Stimulated activated CD8-positive, alpha-beta memory T cell treated with anti-CD3 and anti-CD28 coated beads, Interleukin-12 subunit alpha, Interleukin-12 subunit beta, amount 100 ng/mL, for 4 hours (primary cell): Measurements from ENCODE around the gene KHDC4.
A peak's percentile ranks its signal among the peaks of the same experiment; 100 is the strongest.
"Not testable (repeated sequence)": the region's sequence is repeated elsewhere in the genome, so short reads cannot be mapped to it uniquely, and the experiment has no call there.

Source experiments
- DNase-seq: peaks from one replicate; pipeline ENCODE4 v3.0.0-alpha.2; 2020; ENCODE audit warnings: low read depth

KHDC4 gene

DNA sequence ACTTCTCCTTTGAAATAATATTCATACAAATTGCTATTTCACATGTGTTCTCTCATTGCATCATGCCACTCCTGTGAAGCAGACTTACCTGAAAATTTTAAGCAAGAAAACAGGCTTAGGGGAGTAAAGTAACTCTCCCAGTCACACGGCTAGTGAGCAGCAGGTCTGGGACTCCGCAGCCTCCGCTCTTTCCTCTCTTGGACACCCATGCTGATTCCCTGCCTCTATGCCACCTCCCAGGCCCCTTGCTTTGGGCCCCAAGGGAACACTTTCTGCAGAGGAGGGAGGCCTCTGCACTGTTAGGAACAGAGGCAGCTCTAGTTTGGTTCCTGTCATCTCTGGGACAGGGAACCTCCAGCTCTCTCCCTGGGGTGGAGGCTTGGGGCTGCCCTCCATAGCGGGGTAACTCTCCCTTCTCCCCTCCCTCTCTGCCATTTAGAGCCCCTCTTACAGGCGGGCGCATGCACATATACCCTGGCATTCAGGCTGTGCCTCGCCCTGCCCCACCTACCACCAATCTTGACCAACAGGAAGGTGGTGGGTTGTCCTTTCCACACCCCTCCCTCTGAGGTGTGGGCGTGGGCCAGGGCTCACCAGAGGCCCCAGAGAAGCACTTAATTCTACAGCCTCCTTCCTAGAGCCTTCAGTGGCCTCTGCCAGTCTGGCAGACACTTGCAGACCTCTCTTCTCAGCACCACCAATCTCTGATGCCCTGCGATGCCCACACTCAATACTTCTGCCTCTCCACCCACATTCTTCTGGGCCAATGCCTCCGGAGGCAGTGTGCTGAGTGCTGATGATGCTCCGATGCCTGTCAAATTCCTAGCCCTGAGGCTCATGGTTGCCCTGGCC lies 7.0 kb upstream of the KHDC4 start, which contains the start of gene RXFP4:
RXFP4 (plus strand) TSS at position 646 of the 852 bp plus-strand sequence; CDS start at position 718, 72 bp downstream.
- no peak for DNase-seq

DNA sequence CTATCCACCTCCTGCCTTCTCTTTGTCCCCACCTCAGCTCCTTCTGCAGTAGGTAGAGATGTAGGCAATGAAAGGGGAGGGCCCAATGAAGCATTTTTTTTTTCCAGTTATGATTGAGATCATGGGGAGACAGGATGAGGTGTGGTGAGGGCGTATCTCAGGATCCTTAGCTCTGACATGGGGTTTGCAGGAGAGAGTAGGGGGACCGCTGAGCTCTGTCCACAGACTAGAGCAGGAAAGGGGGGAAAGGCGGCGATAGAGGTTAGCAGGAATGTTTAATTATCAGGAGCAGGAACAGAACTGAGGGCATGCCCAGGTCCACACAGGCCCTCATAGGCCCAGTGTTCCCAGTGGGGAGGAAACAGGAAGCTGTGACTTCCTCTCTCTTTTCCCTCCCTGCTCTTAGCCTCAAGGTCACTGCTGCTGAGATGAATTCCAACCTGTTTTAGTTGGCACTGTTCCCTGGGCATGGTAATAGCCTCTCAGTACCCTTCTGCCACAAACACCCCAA lies 6.3 kb upstream of the KHDC4 start:
- DNase-seq: no peak

DNA sequence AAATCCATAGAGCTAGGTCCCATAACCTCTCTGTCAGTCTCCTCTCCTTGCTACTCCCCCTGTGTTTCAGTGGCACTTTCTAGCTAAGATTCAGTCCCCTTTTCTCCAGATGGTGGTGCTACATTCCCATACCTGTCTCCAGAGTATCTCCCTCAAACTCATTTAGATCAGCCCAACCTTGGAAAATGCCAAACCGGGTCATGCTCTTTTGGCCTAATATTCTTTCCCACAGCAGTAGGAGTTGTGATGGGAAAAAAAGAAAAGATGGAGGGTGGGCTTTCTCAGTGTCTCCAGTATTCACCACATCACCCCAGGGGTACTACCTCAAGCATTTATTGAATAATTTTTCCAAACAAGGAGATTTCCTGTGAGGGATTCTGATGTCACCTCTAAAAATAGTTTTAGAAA lies 4.0 kb upstream of the KHDC4 start:
- DNase-seq: no peak

DNA sequence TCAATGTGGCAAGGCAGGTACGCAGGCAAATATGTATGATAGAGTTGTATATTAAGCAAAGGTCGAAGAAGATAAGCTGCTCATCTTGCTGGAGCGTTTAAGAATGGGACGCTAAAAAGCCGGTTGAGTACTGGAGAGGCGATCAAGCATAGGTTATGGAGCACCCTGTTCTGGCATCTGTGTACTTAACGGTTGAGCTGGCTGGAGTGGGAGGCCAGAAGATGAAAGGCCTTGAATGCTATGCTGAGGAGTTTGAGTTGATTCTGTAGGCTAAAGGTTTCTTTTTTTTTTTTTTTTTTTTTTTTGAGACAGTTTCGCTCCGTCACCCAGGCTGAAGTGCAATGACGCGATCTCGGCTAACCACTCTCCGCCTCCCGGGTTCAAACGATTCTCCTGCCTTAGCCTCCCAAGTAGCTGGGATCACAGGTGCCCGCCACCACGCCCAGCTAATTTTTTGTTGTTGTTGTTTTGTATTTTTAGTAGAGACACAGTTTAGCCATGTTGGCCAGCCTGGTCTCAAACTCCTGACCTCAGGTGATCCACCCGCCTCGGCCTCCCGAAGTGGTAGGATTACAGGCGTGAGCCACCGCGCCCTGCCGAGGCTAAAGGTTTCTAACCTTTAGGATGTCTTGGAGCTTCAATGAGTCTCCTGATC lies 850 bp upstream of the KHDC4 start:
- DNase-seq: no peak

DNA sequence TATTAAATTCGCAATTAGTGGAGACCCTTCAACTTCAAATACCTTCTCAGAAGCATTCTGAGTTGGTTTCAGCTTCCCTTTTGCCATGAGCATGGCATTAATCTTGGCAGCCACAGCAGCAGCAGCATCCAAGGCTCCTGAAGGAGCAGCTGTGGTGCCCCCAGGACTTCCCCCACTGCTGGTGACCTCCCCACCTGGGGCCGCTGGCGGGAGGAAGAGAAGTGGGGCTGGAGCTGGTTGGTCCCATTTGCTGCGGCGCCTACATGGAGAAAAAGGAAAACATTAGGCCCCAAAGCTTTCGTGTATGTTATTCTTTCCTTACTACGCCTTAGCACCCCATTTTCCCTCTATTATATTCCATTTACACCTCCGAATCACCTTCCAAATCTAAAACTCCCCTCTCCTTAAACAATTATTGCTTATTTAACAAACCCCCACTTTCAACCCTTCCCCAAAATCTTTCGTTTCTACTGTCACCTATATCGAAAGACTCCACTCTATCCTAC lies 569 bp downstream of the KHDC4 start:
- no peak for DNase-seq

DNA sequence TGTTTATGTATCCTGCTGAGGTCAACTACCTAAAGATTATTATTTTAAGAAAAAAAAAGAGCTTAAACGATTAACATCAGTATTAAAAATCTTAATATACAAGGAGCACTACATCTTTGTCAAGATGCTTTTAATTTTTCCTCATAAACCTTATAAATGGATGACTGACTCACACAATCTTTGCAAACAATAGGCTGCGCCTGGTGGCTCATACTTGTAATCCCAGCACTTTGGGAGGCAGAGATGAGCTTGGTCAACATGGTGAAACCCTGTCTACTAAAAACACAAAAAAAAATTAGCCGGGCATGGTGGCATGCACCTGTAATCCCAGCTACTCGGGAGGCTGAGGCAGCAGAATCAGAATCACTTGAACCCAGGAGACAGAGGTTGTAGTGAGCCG lies 1.7 kb downstream of the KHDC4 start:
- no peak for DNase-seq

DNA sequence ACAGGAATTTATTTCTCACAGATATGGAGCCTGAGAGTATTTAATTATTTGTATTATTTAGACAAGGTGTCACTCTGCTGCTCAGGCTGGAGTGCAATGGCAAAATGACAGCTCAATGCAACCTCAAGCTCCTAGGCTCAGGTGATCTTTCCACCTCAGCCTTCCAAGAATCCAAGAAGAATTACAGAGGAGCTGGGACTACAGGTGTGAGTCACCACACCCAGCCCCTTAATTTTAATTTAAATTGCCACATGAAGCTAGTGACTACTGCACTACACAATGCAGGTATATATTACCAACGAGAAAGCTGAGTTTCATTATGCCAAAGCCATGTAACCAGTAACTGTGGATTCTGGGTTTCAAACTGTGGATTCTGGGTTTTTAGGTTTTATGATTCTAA lies 2.1 kb downstream of the KHDC4 start:
- DNase-seq: no peak

DNA sequence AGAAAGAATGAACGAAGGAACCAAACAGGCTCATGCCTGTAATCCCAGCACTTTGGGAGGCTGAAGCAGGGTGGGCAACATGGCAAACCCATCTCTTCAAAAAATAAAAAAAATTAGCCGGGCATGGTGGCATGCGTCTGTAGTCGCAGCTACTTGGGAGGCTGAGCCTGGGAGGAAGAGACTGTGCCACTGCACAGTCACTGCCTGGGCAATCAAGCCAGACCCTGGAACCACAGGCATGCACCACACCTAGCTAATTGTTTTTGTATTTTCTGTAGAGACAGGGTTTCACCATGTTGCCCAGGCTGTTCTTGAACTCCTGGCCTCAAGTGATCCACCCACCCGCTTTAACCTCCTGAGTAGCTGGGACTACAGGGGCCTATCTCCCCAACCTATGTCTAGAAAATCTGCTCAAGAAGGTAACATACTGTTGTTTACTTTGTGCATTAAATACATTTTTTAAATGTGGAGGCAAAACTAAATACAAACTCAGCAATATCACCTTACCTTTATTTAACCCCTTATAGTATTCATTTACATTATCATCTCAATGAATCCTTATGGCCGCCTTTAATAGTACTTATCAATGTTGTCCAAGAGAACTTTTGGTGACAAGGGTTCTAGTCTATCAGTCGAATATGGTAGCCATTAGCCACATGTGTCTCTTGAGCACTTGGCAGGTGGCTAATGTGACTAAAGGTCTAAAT lies 2.7 kb downstream of the KHDC4 start:
- no peak for DNase-seq

DNA sequence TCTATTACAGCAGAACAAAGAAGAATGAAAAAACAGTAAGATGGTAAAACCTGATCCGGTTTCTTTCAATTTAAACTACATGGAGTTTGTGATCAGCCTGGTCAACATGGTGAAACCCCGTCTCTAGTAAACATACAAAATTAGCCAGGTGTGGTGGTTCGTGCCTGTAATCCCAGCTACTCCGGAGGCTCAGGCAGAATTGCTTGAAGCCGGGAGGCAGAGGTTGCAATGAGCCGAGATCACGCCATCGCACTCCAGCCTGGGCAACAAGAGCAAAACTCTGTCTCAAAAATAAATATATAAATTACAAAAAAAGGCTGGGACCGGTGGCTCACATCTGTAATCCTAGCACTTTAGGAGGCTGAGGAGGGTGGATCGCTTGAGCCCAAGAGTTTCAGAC lies 3.5 kb downstream of the KHDC4 start:
- not testable (repeated sequence) for DNase-seq

DNA sequence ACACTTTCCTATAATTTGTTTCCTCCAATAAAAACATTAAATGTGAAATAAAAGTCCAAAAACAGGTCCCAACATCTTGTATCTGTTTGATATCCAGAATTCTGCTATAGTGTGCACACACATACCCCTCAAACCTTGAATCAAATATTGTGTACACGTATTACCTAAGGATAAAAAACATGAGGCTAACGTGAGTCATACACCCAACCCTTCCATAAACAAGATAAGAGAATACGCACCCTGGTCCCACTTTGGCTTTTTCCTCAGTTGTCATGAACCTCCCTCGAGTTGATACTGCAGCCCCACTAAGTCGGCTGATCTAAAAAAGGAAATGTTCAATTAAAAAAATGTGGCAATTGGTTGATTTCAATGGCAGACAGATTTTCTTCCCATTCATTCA lies 5.2 kb downstream of the KHDC4 start:
- DNase-seq: no peak

DNA sequence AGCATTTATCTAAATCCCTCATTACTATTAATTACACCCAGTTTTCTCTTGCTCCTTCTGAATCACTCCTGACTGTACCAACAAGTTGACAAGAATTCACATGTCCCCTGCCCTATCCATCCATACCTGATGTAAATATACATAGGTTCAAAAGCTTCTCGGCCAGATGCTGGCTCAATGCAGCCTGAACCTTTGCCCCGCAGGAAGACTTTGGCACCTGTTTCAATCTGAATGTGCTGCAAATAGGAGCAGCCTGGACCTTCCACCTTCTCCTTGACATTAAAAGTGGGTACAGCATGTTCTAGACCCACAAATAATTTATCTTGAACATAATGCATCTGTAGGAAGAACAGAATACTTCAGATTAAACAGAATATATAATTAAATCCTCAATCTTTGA lies 8.7 kb downstream of the KHDC4 start:
- no peak for DNase-seq

DNA sequence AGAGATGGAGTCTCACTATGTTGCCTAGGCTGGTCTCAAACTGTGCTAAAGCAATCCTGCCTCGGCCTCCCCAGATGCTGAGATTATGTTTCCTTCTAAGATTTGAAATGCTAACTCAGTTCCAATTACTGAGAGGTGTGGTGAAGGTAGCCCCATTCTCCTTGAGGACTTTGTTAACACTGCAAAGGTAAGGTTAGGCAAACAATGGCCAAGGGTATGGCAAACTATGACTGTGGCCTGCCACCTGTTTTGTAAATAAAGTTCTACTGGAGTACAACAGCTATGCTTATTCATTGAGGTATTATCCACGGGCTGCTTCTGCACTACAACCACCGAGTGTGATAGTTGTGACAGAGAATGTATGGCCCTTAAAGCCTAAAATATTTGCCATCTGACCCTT lies 13.5 kb downstream of the KHDC4 start:
- no peak for DNase-seq

DNA sequence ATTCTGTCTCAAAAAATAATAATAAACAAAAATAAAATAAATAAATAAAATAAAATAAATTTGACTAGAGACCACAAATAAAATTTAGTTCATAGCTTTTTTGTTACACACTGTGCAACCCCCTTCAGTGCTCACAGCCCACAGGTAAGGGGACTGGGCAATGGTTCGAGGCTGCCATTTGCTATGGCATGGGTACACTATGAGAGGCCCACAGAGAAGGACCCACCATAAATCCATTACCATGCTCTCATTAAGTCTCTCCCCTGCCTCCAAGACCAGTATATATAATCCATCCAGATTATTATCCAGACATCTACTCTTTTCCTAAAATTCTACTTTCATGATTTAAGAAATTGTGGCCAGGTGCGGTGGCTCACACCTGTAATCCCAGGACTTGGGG lies 14.4 kb downstream of the KHDC4 start:
- no peak for DNase-seq

DNA sequence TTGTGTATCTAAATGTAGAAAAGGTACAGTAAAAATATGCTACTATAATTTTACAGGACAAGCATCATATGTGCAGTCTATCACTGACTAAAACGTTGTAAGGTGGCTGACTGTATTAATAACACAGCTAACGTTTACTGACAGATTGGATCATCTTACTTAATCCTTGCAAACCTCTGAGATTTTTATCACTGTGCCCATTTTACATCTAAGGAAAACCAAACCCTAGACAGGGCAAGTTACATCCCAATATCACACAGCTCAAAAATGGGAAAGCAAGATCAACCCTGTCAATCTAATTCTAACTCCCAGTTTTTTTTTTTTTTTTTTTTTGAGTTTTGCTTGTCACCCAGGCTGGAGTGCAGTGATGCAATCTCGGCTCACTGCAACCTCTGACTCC lies 15.6 kb downstream of the KHDC4 start:
- no peak for DNase-seq

DNA sequence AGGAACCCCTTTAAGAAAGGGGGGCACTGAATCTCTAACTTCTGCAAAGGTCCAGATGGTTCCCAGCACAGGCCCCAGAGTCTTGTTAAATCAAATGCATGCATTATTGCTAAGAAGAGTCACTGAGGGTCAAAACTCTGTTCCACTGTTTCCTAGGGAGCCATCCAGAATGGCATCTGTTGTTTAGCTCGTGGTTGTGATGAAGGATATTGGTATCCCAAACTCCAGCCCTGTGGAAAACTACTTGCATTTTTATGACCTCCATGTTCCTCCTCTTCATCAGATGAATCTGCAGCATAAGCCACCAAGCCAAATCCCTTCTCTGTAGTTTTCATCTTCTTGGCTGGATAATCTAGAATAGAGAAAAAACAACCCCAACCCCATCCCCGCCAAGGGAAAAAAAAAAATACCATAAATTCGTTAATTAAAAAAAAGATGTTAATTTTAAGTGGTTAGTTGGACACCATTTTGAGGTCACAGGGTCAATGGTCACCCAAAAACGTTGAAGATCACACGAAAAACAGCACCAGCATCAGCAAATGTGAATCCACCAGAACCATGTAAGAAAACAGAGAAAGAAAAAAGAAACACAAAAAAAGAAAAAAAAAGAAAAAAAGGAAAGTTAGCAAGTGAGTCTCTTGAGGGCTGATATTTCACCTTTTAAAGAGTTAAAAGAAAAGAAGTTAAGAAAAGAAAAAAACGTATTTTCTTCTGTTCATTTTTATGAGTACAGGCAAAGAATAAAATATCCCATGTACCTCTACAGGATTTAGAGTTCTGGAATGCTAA lies 20.1 kb downstream of the KHDC4 start:
- DNase-seq: no peak

DNA sequence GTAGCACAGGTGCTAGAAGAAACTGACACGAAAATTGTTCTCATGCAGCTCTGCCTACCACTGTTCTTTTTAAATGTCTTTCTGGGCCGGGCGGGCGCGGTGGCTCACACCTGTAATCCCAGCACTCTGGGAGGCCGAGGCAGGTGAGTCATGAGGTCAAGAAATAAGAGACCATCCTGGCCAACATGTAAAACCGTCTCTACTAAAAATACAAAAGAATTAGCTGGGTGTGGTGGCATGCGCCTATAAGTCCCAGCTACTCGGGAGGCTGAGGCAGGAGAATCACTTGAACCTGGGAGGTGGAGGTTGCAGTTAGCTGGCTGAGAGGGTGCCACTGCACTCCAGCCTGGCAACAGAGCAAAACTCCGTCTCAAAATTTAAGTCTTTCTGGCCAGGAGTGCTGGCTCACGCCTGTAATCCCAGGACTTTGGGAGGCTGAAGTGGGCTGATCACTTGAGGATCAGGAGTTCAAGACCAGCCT lies 22.1 kb downstream of the KHDC4 start:
- DNase-seq: no peak

DNA sequence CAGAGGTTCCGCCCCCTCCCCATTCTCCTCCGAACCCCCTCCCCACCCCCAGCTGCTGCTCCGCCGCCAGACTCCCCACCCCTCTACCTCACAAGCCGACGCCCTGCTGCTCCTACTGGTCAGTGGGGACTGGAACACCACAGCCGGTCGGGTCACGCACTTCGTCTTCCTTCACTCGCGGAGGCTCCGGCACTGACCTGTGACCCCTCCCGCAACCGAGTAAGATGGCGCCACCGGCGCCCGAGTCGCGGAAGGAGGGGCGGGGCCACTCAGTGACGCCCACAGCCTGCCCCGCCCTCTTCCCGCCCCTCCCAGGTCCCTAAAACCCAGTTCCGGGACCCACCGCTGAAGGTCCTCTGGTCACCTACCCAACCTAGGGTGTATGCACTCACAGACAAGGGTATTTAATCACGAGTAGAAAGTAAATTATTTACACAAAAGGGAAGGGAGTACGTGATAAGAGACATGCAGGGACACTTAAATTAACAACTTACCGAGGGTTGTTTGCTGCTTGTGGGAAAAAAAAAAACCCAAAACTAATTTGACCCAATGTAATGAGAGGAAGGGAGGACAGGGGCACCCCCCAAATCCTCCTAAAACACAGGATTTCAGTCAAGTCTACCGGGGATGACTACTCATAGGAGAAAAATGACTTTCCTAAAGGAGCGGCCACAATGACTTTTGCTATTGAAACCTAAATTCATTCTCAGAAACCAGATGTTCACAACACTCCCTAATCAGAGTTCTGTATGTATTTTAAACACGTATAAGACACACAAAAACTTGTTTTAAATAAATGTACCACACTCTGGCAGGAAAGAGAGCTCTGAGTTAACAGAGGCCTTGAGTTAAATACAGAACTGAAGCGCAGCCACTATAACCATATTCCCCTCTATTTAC lies 22.8 kb downstream of the KHDC4 start, which contains the start of gene RIT1:
RIT1 (minus strand) TSS at position 194 of the 900 bp plus-strand sequence. CDS start 588 bp downstream, outside the sequence.
- peak; percentile 67 for DNase-seq

DNA sequence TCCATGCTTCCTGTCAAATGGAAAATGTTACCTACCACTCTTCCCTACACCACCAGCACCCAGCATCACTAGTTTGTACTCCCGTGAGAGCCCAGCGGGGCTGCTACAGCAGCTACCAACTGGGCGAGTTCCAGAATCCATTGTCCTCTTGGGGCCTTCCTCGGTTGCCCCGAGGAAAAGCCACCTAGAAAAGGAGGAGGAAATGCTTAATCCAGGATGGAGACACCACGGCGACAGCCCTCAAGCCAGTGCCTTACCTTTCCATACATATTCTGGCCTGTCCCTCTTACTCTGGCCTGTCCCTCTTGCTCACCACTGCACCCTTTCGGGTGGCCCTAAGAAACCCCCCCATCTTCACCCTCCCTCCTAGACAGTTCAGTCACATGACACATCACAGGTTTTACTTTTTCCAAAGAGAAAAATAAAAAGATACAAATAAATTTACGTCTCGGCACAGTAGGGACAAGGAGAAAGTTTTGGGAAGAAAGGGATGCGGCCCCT lies 23.5 kb downstream of the KHDC4 start:
- no peak for DNase-seq

DNA sequence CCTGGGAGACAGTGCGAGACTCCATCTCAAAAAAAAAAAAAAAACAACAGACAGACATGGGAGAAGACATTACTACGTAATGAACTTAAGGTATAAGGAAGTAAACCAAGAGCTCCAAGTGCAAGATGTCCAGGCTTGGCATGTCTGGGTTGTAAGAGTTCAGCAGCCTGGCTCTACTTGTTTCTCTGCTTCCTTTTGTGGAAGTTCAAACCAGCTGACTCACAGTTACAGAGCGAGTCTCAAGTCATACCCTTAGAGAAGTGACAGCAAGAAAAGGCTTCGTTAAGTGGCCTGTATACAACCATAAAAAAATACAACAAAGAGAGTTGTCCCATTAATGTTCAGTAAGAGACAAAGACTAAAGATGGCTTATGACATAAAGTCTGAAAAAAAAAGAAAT lies 24.3 kb downstream of the KHDC4 start:
- DNase-seq: no peak

DNA sequence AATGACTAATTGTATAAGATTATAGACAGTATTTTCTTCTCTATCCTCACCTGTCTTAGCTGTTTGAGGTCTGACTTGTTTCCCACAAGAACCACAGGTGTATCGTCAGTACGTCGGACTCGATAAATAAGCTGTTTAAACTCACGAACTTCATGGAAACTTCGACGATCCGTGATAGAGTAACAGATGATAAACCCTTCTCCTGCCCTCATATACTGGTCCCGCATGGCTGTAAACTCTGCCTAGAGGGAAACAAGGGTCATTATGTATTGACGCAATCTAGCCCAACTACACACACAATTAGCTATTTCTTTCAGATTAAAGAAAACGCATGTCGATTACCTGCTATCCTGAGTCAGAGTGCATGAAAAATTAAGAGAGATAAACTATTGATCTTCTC lies 30.0 kb downstream of the KHDC4 start:
- no peak for DNase-seq
